ENCODE results near the gene ARSJ. TPM values are rescaled to one million over a fixed set of nuclear protein-coding genes. Genes with fewer than 3 reads are reported as not detected.

The ARSJ gene
- total RNA-seq, 1 donor from 2014 or later, result 12.8 TPM

Other genes starting within 250 kb of the ARSJ start
- 265 and 306 TPM in 2 replicates for gene CAMK2D, start 217.9 kb downstream of the ARSJ start, total RNA-seq

Data from myocyte (in vitro differentiated cells).